ENCODE measurements around the gene ITIH5.

The ITIH5 gene

GRCh38 chr10:7527468-7527867 lies 139.3 kb downstream of the ITIH5 start:
- no peak for DNase-seq (ENCODE audit: extremely low spot score)
- no peak for TF ChIP-seq TARDBP (IDR thresholded peaks at IDR 0.05)
- no peak for TF ChIP-seq ELF4 (IDR thresholded peaks at IDR 0.05)
- no peak for TF ChIP-seq L3MBTL2 (conservative IDR thresholded peaks at IDR 0.05)
- peak; percentile 91 for TF ChIP-seq PKNOX1 (IDR thresholded peaks at IDR 0.05)
- no peak for TF ChIP-seq NFRKB (IDR thresholded peaks at IDR 0.05)
- TF ChIP-seq ZNF384 (IDR thresholded peaks at IDR 0.05) = no peak
- TF ChIP-seq FOXA1 (IDR thresholded peaks at IDR 0.05) = no peak
- no peak for TF ChIP-seq ARNT (IDR thresholded peaks at IDR 0.05)
- POLR2A ChIA-PET = no interaction called here
- CTCF ChIA-PET = interaction anchor here (1.4 kb wide), 1 partner anchor 159 kb away, joined by 6 read pairs; no protein-coding TSS in a partner anchor

- DNase-seq (ENCODE audit: extremely low spot score) = no peak
- TF ChIP-seq PKNOX1 (IDR thresholded peaks at IDR 0.05) (no peak), HDGF (IDR thresholded peaks at IDR 0.05; ENCODE audit: borderline replicate concordance) (no peak), BHLHE40 (IDR thresholded peaks at IDR 0.05; ENCODE audit: borderline replicate concordance) (no peak), NFRKB (IDR thresholded peaks at IDR 0.05) (no peak), ELF4 (IDR thresholded peaks at IDR 0.05) (no peak), ZNF384 (IDR thresholded peaks at IDR 0.05) (no peak), LEF1 (IDR thresholded peaks at IDR 0.05; ENCODE audit: borderline replicate concordance) (no peak), ARNT (IDR thresholded peaks at IDR 0.05) (no peak), FOXK2 (IDR thresholded peaks at IDR 0.05) (no peak), CTBP1 (IDR thresholded peaks at IDR 0.05; ENCODE audit: borderline replicate concordance) (no peak), SP1 (IDR thresholded peaks at IDR 0.05) (no peak), TARDBP (IDR thresholded peaks at IDR 0.05) (no peak), L3MBTL2 (conservative IDR thresholded peaks at IDR 0.05) (no peak)
- POLR2A ChIA-PET = interaction anchor here (0.8 to 1.2 kb wide), 2 partner anchors 106 to 262 kb away, joined by 3 read pairs; partner anchors contain the start of genes ATP5F1C and KIN
- CTCF ChIA-PET = interaction anchor here (0.6 to 1.6 kb wide), 15 partner anchors 10 to 1345 kb away, joined by 3 to 31 read pairs (median 4); no protein-coding TSS in a partner anchor
These were observed 140.8 kb downstream of the ITIH5 start for GRCh38 chr10:7526017-7526400.

- POLR2A ChIA-PET = interaction anchor here (0.8 to 1.2 kb wide), 2 partner anchors 105 to 262 kb away, joined by 3 read pairs; partner anchors contain the start of genes ATP5F1C and KIN
These were observed 141.3 kb downstream of the ITIH5 start for GRCh38 chr10:7525314-7526016.

DNA sequence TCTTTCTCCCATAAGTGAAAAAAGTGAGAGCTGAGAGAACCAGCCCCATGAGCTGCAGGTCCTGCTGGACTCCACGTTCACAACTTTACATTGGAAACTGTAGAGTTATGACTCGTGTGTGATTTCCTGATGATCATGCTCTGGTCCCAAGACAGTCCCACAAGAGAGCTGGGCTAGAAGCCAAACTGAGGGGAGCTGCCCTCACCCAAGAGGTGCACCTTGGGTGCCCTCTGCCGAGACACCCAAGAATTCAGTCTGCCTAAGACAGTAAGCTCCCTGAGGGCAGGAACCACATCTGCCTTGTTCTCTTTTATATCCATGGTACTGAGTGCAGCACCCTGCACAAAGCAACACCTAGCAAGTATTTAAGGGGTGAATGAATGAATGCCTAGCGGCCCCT lies 143.1 kb downstream of the ITIH5 start:
- DNase-seq (ENCODE audit: extremely low spot score) = no peak
- no peak for TF ChIP-seq ELF4 (IDR thresholded peaks at IDR 0.05)
- no peak for TF ChIP-seq LEF1 (IDR thresholded peaks at IDR 0.05; ENCODE audit: borderline replicate concordance)
- TF ChIP-seq FOXK2 (IDR thresholded peaks at IDR 0.05) = no peak
- no peak for TF ChIP-seq ARNT (IDR thresholded peaks at IDR 0.05)
- TF ChIP-seq ZNF384 (IDR thresholded peaks at IDR 0.05) = no peak
- TF ChIP-seq HDGF (IDR thresholded peaks at IDR 0.05; ENCODE audit: borderline replicate concordance) = no peak
- no peak for TF ChIP-seq FOXM1 (IDR thresholded peaks at IDR 0.05; ENCODE audit: borderline replicate concordance)
- no peak for TF ChIP-seq TARDBP (IDR thresholded peaks at IDR 0.05)
- no peak for TF ChIP-seq SP1 (IDR thresholded peaks at IDR 0.05)
- TF ChIP-seq FOXA1 (IDR thresholded peaks at IDR 0.05) = no peak
- ChIA-PET POLR2A (no interaction called here), CTCF (interaction anchor here (0.6 kb wide), 1 partner anchor 253 kb away, joined by 6 read pairs; no protein-coding TSS in a partner anchor)

More at GRCh38 chr10:7525314-7526016, 141.3 kb downstream of the ITIH5 start:
- CTCF ChIA-PET = interaction anchor here (0.6 to 1.6 kb wide), 18 partner anchors 10 to 1345 kb away, joined by 3 to 31 read pairs (median 4); no protein-coding TSS in a partner anchor
- TF ChIP-seq PKNOX1 (IDR thresholded peaks at IDR 0.05) = peak; percentile 94
- TF ChIP-seq HDGF (IDR thresholded peaks at IDR 0.05; ENCODE audit: borderline replicate concordance) = no peak
- peak; percentile 71 for DNase-seq (ENCODE audit: extremely low spot score)

DNA sequence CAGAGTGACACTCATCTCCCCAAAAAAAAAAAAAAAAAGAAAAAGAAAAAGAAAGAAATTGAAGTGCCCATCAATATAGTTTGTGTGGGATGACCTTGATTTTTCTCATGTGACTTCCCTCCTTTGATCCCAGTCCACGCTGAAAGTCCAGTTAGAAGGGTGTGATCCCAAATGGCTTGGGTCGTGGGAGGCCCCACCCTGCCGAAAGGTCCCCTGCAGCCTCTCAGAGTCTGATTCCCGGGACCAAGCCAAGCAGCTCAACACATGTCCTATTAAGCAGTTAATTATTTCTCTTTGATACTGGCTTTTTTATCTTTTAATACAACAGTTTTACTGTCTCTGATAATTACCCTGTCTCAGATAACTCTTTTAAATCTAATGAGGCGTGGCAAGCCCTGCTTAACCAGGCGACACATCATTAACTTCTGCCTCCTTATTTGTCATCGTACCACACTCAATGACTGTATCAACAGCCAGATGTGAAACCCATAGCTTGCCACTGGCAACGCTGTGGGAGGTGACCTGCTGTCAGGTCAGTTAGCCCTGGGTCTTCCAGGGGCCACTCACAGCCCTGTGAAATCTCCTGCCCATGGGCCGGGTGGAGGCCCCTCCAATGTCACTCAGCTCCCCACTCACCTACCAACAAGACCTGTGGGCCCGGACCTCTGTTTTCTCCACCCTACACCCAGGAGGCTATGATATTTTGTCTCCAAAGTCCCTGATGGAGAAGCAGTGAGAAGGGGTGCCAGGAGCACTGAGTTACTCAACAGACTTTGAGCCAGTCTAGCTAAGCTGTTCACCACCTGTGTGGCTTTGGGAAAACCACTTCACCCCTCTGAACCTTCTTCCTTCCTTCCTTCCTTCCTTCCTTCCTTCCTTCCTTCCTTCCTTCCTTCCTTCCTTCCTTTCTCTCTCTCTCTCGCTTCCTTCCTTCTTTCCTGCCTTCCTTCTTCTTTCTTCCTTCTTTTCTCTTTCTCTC lies 146.0 kb downstream of the ITIH5 start:
- CTCF ChIA-PET = interaction anchor here (0.5 to 1.3 kb wide), 2 partner anchors 110 to 167 kb away, joined by 3 to 4 read pairs; partner anchors contain the start of gene SFMBT2
- no peak for DNase-seq (ENCODE audit: extremely low spot score)
- TF ChIP-seq SP1 (IDR thresholded peaks at IDR 0.05) (no peak), PKNOX1 (IDR thresholded peaks at IDR 0.05) (no peak), CTBP1 (IDR thresholded peaks at IDR 0.05; ENCODE audit: borderline replicate concordance) (no peak), ARNT (IDR thresholded peaks at IDR 0.05) (no peak), FOXK2 (IDR thresholded peaks at IDR 0.05) (no peak)
- POLR2A ChIA-PET = no interaction called here

Measured in HEK293T (cell line).